ENCODE measurements around the gene MATK.
"Not testable (repeated sequence)": the region's sequence is repeated elsewhere in the genome, so short reads cannot be mapped to it uniquely, and the experiment has no call there.

Gene MATK

GRCh38 chr19:3771000-3771905 is 14.9 kb downstream of the MATK start:
- DNase-seq: no peak
- no peak for ATAC-seq

GRCh38 chr19:3770136-3770999 is 15.8 kb downstream of the MATK start:
- no peak for DNase-seq
- ATAC-seq: no peak

- ATAC-seq (no peak), DNase-seq (no peak)
Measured at GRCh38 chr19:3769494-3769893, 16.7 kb downstream of the MATK start.

- DNase-seq: no peak
- ATAC-seq: no peak
Measured at GRCh38 chr19:3768748-3769099, 17.5 kb downstream of the MATK start.

DNA sequence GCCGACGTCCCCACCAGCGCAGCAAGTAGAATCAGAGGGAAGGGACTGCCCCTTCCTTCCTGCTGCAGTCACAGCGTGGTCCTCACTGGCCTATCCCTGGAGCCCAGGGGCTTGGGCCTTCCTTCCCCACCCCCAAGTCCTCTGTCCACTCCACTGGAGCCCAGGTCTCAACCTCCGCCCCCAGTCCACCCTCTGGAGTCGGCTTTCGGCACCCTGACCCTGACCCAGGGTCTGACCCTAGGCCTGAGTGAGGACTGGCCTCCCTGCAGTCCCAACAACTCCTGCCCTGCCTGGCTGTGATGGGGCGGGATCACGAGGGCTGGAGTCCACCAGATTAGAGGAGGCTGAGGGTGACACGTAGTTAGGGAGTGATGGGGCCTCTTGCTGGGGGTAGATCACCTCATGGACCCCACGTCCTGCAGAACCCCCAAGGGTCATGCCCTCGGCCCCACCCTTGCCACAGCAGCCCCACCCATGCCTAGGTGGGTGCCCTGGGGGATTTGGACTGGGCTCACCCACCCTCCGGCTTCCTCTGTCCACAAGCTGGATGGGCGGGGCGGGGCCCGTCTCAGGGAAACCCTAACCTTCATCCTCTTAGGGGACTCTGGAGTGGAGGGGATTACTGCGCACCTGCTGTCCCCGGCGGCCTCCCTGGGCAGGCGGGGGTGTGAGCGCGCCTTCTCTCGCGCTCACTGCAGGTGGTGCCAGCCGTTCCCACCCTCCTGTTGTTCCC is 18.0 kb downstream of the MATK start:
- ATAC-seq (no peak), DNase-seq (no peak)

DNA sequence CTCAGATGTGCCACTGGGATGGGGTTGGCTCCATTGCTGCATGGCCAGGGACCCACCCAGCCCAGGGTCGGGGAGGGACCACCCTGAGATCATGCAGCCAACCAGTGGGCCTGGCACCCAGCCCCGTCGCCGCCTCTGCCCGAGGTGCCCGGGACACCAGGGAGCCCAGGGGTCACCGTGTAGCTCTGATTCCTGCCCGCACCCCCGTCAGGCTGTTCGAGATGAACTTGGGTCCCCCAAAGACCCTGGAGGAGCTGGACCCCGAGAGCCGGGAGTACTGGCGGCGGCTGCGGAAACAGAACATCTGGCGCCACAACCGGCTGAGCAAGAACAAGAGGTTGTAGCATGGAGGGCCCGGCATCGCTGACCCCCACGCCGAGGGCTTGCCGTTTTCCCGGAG is 19.1 kb downstream of the MATK start:
- ATAC-seq: no peak
- no peak for DNase-seq

- ATAC-seq (no peak), DNase-seq (peak; percentile 44)
Measured at GRCh38 chr19:3766520-3766919, 19.7 kb downstream of the MATK start.

- ATAC-seq, DNase-seq: not testable (repeated sequence)
Measured at GRCh38 chr19:3765757-3766156, 20.4 kb downstream of the MATK start.

- ATAC-seq: no peak
Measured at GRCh38 chr19:3765121-3765520, 21.1 kb downstream of the MATK start.

GRCh38 chr19:3762501-3763459 is 23.4 kb downstream of the MATK start, which contains the start of gene MRPL54:
TSS of gene MRPL54 (plus strand) at chr19:3762682. CDS start at chr19:3762701, 19 bp downstream.
- DNase-seq (peak; percentile 100), ATAC-seq (peak; percentile 86)

More at GRCh38 chr19:3765121-3765520, 21.1 kb downstream of the MATK start:
- no peak for DNase-seq

GRCh38 chr19:3762130-3762473 is 24.1 kb downstream of the MATK start:
- no peak for DNase-seq
- no peak for ATAC-seq

- DNase-seq: peak; percentile 99
- ATAC-seq: peak; percentile 69
Measured at GRCh38 chr19:3761382-3762129, 24.6 kb downstream of the MATK start, which contains the start of gene APBA3. TSS of gene APBA3 (minus strand) at chr19:3761692. CDS start at chr19:3760264, 1,428 bp downstream.

DNA sequence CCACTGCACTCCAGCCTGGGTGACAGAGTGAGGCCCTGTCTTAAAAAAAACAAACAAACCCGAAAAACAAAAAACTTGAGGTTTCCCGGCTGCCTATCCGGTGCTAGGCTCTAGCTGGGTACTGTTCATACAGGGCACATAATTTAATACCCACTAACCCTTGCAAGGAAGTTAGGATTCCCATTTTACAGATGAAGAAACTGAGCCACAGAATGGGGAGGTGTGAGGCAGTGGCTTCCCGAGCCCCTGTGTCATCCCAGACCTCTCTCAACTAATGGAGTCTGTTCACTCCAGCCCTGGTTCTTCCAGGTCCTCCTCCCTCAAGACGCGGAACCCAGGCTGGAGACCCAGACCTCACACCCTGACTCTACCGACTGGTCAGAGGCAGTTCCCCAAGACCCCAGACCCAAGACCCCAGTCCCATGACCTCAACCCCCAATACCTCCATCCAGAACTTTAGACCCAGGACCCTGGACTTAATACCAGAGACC is 25.3 kb downstream of the MATK start:
- ATAC-seq (no peak), DNase-seq (peak; percentile 21)

DNA sequence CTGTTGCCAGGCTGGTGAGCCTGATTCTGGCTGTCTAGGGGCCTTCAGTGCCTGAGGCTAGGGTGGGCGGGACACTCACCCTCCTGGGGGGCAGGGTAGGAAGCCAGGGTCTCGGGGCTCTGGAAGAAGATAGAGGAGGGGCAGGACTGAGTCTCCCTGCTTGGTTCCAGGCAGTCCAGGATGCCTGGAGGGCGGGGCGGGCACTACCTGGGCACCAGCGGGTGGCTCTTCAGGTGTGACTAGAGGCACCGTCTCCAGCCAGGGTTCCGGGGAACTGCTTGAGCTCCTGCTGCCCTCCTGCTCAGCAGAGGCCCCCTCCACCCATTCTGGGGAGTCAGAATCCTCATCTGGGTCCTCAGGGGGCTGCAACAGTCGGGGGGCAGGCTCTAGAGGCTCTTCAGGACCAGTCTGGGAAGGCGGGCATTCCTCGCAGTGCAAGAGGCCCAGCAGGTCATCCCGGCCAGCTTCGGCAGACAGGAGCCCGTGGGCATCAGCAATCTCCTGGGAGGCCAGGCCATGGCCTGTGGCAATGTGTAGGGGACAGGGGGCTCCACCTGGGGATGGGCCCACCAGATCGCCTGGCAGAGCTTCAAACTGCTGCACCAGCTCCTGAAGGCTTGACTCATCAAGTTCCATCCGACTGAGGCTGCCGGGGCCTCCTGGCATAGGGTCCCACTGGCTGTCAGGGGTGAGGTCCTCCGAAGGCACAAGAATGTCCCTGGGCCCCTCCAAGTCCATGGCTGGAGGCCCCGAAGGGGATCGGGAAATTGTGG is 26.5 kb downstream of the MATK start:
- no peak for DNase-seq
- no peak for ATAC-seq

GRCh38 chr19:3758297-3758696 is 27.9 kb downstream of the MATK start:
- ATAC-seq, DNase-seq: not testable (repeated sequence)

DNA sequence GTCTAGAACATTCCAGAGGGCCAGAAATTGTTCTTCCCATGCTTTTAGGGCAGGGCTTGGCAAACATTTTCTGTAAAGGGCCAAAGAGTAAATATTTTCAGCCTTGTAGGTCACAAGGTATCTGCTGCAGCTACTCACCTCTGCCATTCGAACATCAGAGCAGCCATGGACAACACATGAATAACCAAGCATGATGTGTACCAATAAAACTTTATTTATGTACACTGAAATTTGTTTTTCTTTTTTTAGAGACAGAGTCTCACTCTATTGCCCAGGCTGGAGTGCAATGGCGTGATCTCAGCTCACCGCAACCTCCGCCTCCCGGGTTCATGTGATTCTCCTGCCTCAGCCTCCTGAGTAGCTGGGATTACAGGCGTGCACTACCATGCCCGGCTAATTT is 28.5 kb downstream of the MATK start:
- ATAC-seq, DNase-seq: not testable (repeated sequence)

GRCh38 chr19:3753631-3754410 is 32.4 kb downstream of the MATK start:
- ATAC-seq (no peak), DNase-seq (no peak)

DNA sequence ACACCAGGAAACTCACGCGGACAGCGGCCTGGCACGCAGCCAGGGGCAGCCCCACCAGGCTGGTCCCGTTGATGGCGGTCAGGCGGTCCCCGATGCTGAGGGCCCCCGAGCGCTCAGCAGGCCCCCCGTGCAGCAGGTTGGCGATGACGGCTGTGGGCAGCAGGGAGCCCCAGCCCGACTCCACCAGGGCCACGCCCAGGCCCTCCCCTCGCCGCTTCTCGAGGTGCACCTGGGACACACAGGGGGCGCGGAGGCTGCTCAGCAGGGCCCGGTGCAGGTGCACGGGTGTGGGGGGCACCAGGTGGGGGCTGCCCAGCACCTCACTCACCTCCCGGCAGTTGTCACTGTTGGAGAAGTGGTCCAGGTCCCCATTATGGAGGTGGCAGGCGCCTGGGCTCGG is 33.7 kb downstream of the MATK start:
- ATAC-seq: no peak
- DNase-seq: no peak

Measured in stimulated activated naive CD8-positive, alpha-beta T cell treated with anti-CD3 and anti-CD28 coated beads, Interleukin-15, Interleukin-2, amounts not matched to agents 100 U/mL and 50 U/mL, for 24 hours (primary cell).